ENCODE measurements around the gene HACL1. TPM values are rescaled to one million over a fixed set of nuclear protein-coding genes. Genes with fewer than 3 reads are reported as not detected.

Gene HACL1
- total RNA-seq, 1 donor from 2014 or later, result 24.4 TPM

DNA sequence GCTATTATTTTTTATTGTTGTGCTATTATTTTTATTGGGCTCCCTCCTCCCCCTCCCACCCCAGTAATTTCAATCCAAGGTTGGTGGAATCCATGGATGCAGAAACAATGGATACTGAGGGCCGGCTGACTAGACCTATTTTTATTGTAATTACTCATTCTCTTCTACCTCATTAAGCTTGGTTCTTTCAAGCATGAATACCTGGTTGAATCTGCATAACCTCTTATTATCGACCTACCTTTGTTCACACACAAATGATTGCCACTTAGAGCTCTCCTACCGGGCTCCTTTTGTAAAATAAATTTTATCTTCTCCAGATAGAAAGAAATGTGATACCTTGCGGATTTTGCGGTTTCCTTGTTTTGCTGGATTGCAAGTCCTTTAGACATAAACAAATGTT is 31.8 kb upstream of the HACL1 start:
- no peak for DNase-seq (ENCODE audit: low spot score, unreplicated experiment)
- Mint-ChIP-seq H3K4me1 (ENCODE audit: low read depth) (peaks cover 26% of the 10 kb centered on the region), H3K9me3 (ENCODE audit: low read depth) (no peaks in the 10 kb centered on the region), H3K27me3 (no peaks in the 10 kb centered on the region), H3K36me3 (ENCODE audit: insufficient read depth) (peaks cover 5% of the 10 kb centered on the region), H3K27ac (no peak overlapping the region), H3K4me3 (ENCODE audit: low read depth) (no peak overlapping the region)
- TF ChIP-seq, protein P1, sequence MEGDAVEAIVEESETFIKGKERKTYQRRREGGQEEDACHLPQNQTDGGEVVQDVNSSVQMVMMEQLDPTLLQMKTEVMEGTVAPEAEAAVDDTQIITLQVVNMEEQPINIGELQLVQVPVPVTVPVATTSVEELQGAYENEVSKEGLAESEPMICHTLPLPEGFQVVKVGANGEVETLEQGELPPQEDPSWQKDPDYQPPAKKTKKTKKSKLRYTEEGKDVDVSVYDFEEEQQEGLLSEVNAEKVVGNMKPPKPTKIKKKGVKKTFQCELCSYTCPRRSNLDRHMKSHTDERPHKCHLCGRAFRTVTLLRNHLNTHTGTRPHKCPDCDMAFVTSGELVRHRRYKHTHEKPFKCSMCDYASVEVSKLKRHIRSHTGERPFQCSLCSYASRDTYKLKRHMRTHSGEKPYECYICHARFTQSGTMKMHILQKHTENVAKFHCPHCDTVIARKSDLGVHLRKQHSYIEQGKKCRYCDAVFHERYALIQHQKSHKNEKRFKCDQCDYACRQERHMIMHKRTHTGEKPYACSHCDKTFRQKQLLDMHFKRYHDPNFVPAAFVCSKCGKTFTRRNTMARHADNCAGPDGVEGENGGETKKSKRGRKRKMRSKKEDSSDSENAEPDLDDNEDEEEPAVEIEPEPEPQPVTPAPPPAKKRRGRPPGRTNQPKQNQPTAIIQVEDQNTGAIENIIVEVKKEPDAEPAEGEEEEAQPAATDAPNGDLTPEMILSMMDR (IDR thresholded peaks at IDR 0.05; ENCODE audit: unreplicated experiment), result no peak

DNA sequence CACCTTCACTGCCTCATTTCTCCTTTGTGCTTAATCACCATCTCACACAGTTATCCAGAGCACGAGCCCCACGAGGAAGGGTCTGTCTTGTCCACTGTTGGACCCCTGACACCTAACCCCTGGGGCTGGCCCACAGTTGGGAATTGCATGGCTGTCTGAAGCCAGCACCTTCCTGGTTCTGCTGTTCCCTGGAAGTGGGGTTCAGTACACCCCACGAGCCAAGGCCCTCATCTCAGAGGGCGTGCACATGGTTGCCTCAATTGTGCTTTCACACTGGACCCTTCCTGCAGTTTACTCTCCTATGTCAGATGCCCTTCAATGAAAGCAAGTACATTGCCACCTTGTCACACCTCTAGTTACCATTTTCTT is 30.8 kb upstream of the HACL1 start:
- Mint-ChIP-seq H3K27me3 (no peaks in the 10 kb centered on the region), H3K4me1 (ENCODE audit: low read depth) (peaks cover 23% of the 10 kb centered on the region), H3K27ac (no peak overlapping the region), H3K36me3 (ENCODE audit: insufficient read depth) (peaks cover 2% of the 10 kb centered on the region), H3K9me3 (ENCODE audit: low read depth) (no peaks in the 10 kb centered on the region), H3K4me3 (ENCODE audit: low read depth) (no peak overlapping the region)
- DNase-seq (ENCODE audit: low spot score, unreplicated experiment), result no peak
- TF ChIP-seq, protein P1 (IDR thresholded peaks at IDR 0.05; ENCODE audit: unreplicated experiment), result no peak

DNA sequence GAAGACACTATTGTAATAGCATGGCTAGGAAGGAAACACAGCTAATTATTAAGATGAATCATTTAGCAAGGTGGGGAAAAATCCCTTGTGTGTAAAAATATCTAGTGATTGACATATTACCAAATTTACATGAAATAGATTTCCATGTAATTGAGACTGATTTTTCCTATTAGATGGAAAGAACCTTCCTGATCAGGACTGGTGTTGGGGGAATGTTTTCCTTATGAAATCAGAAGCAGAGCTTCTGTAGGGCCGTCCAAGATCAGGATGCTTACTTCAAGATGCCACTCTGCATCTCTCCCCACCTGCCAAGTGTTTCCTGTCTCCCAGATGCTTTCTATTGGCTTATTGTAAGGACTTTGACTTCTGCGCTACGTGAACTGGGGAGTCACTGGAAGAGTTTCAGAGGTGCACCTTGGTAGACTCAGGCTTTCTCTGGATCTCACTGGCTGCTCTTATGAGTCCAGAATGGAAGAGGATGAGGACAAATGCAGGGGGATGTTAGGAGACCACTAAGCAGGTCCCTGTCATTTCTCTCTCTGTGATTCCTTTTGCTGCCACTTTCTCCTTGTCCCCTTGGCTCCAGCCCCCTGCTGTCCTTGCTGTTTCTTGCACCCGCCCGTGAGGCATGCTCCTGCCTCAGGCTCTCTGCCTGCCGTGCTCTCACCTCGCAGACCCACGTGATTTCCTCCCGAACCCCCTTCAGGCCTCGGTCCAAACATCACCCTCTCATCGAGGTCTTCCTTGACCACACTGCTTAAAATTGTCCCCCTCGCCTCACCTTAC is 30.2 kb upstream of the HACL1 start:
- Mint-ChIP-seq H3K9me3 (ENCODE audit: low read depth) (no peaks in the 10 kb centered on the region), H3K36me3 (ENCODE audit: insufficient read depth) (peaks cover 2% of the 10 kb centered on the region), H3K4me3 (ENCODE audit: low read depth) (no peak overlapping the region), H3K27me3 (no peaks in the 10 kb centered on the region), H3K27ac (peak overlapping the region; percentile 37), H3K4me1 (ENCODE audit: low read depth) (peaks cover 23% of the 10 kb centered on the region)
- TF ChIP-seq, protein P1 (IDR thresholded peaks at IDR 0.05; ENCODE audit: unreplicated experiment), result no peak
- no peak for DNase-seq (ENCODE audit: low spot score, unreplicated experiment)

DNA sequence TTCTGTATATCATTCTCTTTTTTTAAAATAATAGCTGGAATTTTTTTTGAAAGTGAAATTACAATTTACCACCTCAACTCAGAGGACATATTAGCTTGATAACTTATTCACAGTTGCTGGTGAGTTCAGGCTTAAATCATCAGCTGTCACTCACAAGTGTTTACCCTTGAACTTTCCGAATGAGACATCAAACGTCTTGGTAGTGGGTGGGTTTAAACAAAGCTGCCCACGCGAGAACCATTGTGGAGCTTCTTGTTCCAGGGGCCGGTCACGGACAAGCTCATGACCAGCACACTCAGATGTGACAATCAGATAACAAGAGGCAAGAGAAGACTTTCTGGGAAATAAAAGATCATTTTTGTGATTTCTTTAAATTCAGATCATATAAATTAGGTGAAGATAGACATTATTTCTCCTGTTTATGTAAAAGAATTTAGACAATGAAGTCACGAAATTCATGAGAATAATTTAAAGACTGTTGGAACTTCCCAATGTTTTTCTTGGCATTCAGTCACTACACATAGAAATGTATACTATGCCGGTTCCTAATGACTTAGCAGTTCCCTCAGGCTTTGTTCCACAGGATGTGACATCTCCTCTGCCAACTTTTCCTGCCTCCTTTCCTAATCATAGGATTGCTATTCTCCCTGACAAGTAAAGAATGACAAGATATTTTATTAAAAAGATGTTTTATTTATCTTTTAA is 29.4 kb upstream of the HACL1 start:
- no peak for DNase-seq (ENCODE audit: low spot score, unreplicated experiment)
- no peak overlapping the region for H3K27ac Mint-ChIP-seq
- TF ChIP-seq, protein P1 (IDR thresholded peaks at IDR 0.05; ENCODE audit: unreplicated experiment), result no peak
- H3K9me3 Mint-ChIP-seq (ENCODE audit: low read depth), result no peaks in the 10 kb centered on the region
- no peak overlapping the region for H3K4me3 Mint-ChIP-seq (ENCODE audit: low read depth)
- no peaks in the 10 kb centered on the region for H3K27me3 Mint-ChIP-seq
- peaks cover 21% of the 10 kb centered on the region for H3K4me1 Mint-ChIP-seq (ENCODE audit: low read depth)
- H3K36me3 Mint-ChIP-seq (ENCODE audit: insufficient read depth), result peaks cover 1% of the 10 kb centered on the region

DNA sequence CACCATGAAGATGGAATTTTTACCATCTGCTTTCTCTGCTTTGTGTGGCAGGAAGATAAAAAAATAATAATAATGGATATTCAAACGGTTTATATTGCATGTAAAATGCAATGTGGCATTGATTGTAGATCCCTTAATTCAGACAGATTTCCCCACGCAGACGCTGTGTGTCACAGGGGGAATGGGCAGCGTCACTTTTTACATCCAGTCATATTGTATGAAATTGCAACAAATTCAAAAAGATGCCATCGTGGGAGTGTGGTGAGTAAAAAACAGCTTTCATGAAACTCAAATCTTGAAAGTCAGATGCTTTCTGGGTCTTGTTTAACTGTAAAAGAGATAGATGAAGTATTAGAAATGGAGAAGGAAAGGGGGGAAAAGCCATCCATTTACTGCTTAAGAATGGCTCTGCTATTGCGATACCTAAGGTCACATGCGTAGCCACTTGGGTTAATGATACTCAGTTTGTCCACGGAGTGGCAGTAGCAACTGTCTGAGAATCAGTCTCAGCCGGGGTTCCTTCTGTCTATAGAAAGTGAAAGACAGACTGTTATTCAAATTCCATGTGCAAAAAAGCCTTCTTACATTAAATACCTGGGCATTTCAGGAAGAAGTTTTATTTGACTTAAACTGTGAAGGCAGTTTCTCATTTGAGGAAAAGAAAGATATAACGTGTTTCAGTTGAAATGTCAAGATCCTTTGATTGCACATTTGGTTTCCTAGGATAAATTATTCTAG is 28.7 kb upstream of the HACL1 start:
- DNase-seq (ENCODE audit: low spot score, unreplicated experiment), result no peak
- Mint-ChIP-seq H3K27me3 (no peaks in the 10 kb centered on the region), H3K9me3 (ENCODE audit: low read depth) (no peaks in the 10 kb centered on the region), H3K4me3 (ENCODE audit: low read depth) (no peak overlapping the region), H3K27ac (no peak overlapping the region), H3K4me1 (ENCODE audit: low read depth) (peaks cover 21% of the 10 kb centered on the region), H3K36me3 (ENCODE audit: insufficient read depth) (peaks cover 2% of the 10 kb centered on the region)
- TF ChIP-seq, protein P1 (IDR thresholded peaks at IDR 0.05; ENCODE audit: unreplicated experiment), result peak; percentile 61

Measured in progenitor cell of endocrine pancreas (in vitro differentiated cells).